Measurements from ENCODE around the gene NRN1L.
A peak's percentile ranks its signal among the peaks of the same experiment; 100 is the strongest.

Gene NRN1L

GRCh38 chr16:67892899-67893742 lies 8.4 kb downstream of the NRN1L start, which contains the start of gene PSKH1:
Gene PSKH1, plus strand, starts transcription at chr16:67893254. Its CDS starts 15,496 bp downstream, at chr16:67908750.
- Histone ChIP-seq H3K4me3 (ENCODE audit: low read depth in 1 of 5, low read length in 5 of 5) (peak within 1 kb of the TSS; percentile 86 to 97 (median 89)), H3K9ac (ENCODE audit: low read length in 5 of 5) (peak within 1 kb of the TSS; percentile 87 to 99 (median 97)), H3K36me3 (ENCODE audit: control insufficient read depth in 5 of 5, insufficient read depth in 5 of 5, low read length in 5 of 5) (no peaks in the 10 kb centered on the region), H3K4me1 (ENCODE audit: control insufficient read depth in 5 of 5, insufficient read depth in 5 of 5, low read length in 5 of 5) (peaks cover 9 to 41% (median 37%) of the 10 kb centered on the region in 5 donors), H3K27ac (ENCODE audit: low read depth, low read length) (peak within 1 kb of the TSS; percentile 90), H3K9me3 (ENCODE audit: control insufficient read depth in 5 of 5, low read length in 5 of 5) (no peaks in the 10 kb centered on the region), H3K27me3 (ENCODE audit: control insufficient read depth in 5 of 5, insufficient read depth in 4 of 5, low read length in 5 of 5) (no peaks in the 10 kb centered on the region)

- Histone ChIP-seq H3K9me3 (ENCODE audit: control insufficient read depth in 5 of 5, low read length in 5 of 5) (no peaks in the 10 kb centered on the region), H3K36me3 (ENCODE audit: control insufficient read depth in 5 of 5, insufficient read depth in 5 of 5, low read length in 5 of 5) (no peaks in the 10 kb centered on the region), H3K27ac (ENCODE audit: low read depth, low read length) (peak overlapping the region; percentile 90), H3K9ac (ENCODE audit: low read length in 5 of 5) (peak overlapping the region; percentile 87 to 99 (median 97)), H3K27me3 (ENCODE audit: control insufficient read depth in 5 of 5, insufficient read depth in 4 of 5, low read length in 5 of 5) (no peaks in the 10 kb centered on the region), H3K4me1 (ENCODE audit: control insufficient read depth in 5 of 5, insufficient read depth in 5 of 5, low read length in 5 of 5) (peaks cover 9 to 41% (median 37%) of the 10 kb centered on the region in 5 donors), H3K4me3 (ENCODE audit: low read depth in 1 of 5, low read length in 5 of 5) (peak overlapping the region; percentile 86 to 97 (median 89))
Measured at GRCh38 chr16:67893743-67894399, 9.2 kb downstream of the NRN1L start.

- Histone ChIP-seq H3K9me3 (ENCODE audit: control insufficient read depth in 5 of 5, low read length in 5 of 5) (no peaks in the 10 kb centered on the region), H3K27me3 (ENCODE audit: control insufficient read depth in 5 of 5, insufficient read depth in 4 of 5, low read length in 5 of 5) (no peaks in the 10 kb centered on the region), H3K4me1 (ENCODE audit: control insufficient read depth in 5 of 5, insufficient read depth in 5 of 5, low read length in 5 of 5) (peaks cover 9 to 41% (median 37%) of the 10 kb centered on the region in 5 donors), H3K9ac (ENCODE audit: low read length in 5 of 5) (peak overlapping the region in 1 of 5 donors; percentile 33), H3K4me3 (ENCODE audit: low read depth in 1 of 5, low read length in 5 of 5) (no peak overlapping the region), H3K27ac (ENCODE audit: low read depth, low read length) (peak overlapping the region; percentile 31), H3K36me3 (ENCODE audit: control insufficient read depth in 5 of 5, insufficient read depth in 5 of 5, low read length in 5 of 5) (peaks cover 0 to 7% (median 2%) of the 10 kb centered on the region in 5 donors)
Measured at GRCh38 chr16:67897231-67897630, 12.5 kb downstream of the NRN1L start.

DNA sequence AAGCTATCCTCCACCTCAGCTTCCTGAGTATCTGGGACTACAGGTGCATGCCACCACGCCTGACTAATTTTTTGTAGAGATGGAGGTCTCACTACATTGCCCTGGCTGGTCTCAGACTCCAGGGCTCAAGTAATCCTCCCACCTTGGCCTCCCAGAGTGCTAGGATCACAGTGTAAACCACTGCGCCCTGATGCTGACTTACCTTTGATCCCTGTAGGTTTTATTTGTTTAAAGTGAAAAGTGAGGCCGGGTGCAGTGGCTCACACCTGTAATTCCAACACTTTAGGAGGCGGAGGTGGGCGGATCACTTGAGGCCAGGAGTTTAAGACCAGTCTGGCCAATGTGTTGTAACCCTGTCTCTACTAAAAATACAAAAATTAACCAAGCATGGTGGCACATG lies 17.0 kb downstream of the NRN1L start:
- no peaks in the 10 kb centered on the region for H3K27me3 ChIP-seq (ENCODE audit: control insufficient read depth in 5 of 5, insufficient read depth in 4 of 5, low read length in 5 of 5)
- H3K27ac ChIP-seq (ENCODE audit: low read depth, low read length): no peak overlapping the region
- peaks cover under 1 to 16% (median 9%) of the 10 kb centered on the region in 5 donors for H3K4me1 ChIP-seq (ENCODE audit: control insufficient read depth in 5 of 5, insufficient read depth in 5 of 5, low read length in 5 of 5)
- no peaks in the 10 kb centered on the region for H3K9me3 ChIP-seq (ENCODE audit: control insufficient read depth in 5 of 5, low read length in 5 of 5)
- no peak overlapping the region for H3K4me3 ChIP-seq (ENCODE audit: low read depth in 1 of 5, low read length in 5 of 5)
- H3K36me3 ChIP-seq (ENCODE audit: control insufficient read depth in 5 of 5, insufficient read depth in 5 of 5, low read length in 5 of 5): peaks cover 0 to 18% (median 11%) of the 10 kb centered on the region in 5 donors
- H3K9ac ChIP-seq (ENCODE audit: low read length in 5 of 5): no peak overlapping the region

DNA sequence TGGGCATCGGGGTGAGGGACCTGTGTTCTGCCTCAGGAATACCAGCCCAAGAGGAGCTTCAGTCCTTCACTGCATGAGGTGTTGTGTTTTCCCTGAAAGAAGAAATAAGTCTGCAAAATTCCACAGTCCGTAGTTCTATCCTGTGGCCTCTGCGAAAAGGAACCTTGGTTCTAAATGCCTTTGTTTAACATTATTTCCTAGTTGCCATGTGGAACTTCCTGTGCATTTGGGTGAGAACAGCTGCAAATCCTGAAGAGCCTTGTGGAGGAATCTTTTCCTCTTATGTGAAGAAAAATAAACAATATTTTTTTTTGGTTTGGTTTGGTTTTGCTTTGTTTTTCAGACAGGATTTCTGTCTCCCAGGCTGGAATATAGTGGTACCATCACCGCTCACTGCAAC lies 18.1 kb downstream of the NRN1L start:
- peak overlapping the region in 2 of 5 donors; percentile 2 to 58 for H3K9ac ChIP-seq (ENCODE audit: low read length in 5 of 5)
- H3K27me3 ChIP-seq (ENCODE audit: control insufficient read depth in 5 of 5, insufficient read depth in 4 of 5, low read length in 5 of 5): no peaks in the 10 kb centered on the region
- no peaks in the 10 kb centered on the region for H3K9me3 ChIP-seq (ENCODE audit: control insufficient read depth in 5 of 5, low read length in 5 of 5)
- peaks cover 0 to 7% (median 0%) of the 10 kb centered on the region in 5 donors for H3K4me1 ChIP-seq (ENCODE audit: control insufficient read depth in 5 of 5, insufficient read depth in 5 of 5, low read length in 5 of 5)
- H3K4me3 ChIP-seq (ENCODE audit: low read depth in 1 of 5, low read length in 5 of 5): no peak overlapping the region
- peaks cover 0 to 18% (median 11%) of the 10 kb centered on the region in 5 donors for H3K36me3 ChIP-seq (ENCODE audit: control insufficient read depth in 5 of 5, insufficient read depth in 5 of 5, low read length in 5 of 5)
- no peak overlapping the region for H3K27ac ChIP-seq (ENCODE audit: low read depth, low read length)

- Histone ChIP-seq H3K4me3 (ENCODE audit: low read depth in 1 of 5, low read length in 5 of 5) (no peak overlapping the region), H3K27ac (ENCODE audit: low read depth, low read length) (no peak overlapping the region), H3K4me1 (ENCODE audit: control insufficient read depth in 5 of 5, insufficient read depth in 5 of 5, low read length in 5 of 5) (peaks cover 0 to 9% (median 0%) of the 10 kb centered on the region in 5 donors), H3K9me3 (ENCODE audit: control insufficient read depth in 5 of 5, low read length in 5 of 5) (no peaks in the 10 kb centered on the region), H3K36me3 (ENCODE audit: control insufficient read depth in 5 of 5, insufficient read depth in 5 of 5, low read length in 5 of 5) (peaks cover 2 to 53% (median 43%) of the 10 kb centered on the region in 5 donors), H3K27me3 (ENCODE audit: control insufficient read depth in 5 of 5, insufficient read depth in 4 of 5, low read length in 5 of 5) (no peaks in the 10 kb centered on the region), H3K9ac (ENCODE audit: low read length in 5 of 5) (peak overlapping the region in 1 of 5 donors; percentile 17)
Measured at GRCh38 chr16:67907397-67908180, 22.9 kb downstream of the NRN1L start.

DNA sequence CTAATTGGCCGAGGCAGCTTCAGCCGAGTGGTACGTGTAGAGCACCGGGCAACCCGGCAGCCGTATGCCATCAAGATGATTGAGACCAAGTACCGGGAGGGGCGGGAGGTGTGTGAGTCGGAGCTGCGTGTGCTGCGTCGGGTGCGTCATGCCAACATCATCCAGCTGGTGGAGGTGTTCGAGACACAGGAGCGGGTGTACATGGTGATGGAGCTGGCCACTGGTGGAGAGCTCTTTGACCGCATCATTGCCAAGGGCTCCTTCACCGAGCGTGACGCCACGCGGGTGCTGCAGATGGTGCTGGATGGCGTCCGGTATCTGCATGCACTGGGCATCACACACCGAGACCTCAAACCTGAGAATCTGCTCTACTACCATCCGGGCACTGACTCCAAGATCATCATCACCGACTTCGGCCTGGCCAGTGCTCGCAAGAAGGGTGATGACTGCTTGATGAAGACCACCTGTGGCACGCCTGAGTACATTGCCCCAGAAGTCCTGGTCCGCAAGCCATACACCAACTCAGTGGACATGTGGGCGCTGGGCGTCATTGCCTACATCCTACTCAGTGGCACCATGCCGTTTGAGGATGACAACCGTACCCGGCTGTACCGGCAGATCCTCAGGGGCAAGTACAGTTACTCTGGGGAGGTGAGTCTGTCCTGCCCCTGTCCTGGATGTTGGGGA lies 24.5 kb downstream of the NRN1L start:
- no peak overlapping the region for H3K9ac ChIP-seq (ENCODE audit: low read length in 5 of 5)
- H3K9me3 ChIP-seq (ENCODE audit: control insufficient read depth in 5 of 5, low read length in 5 of 5): no peaks in the 10 kb centered on the region
- no peak overlapping the region for H3K27ac ChIP-seq (ENCODE audit: low read depth, low read length)
- H3K27me3 ChIP-seq (ENCODE audit: control insufficient read depth in 5 of 5, insufficient read depth in 4 of 5, low read length in 5 of 5): no peaks in the 10 kb centered on the region
- H3K4me1 ChIP-seq (ENCODE audit: control insufficient read depth in 5 of 5, insufficient read depth in 5 of 5, low read length in 5 of 5): peaks cover 0 to 3% (median 0%) of the 10 kb centered on the region in 5 donors
- peaks cover 2 to 43% (median 36%) of the 10 kb centered on the region in 5 donors for H3K36me3 ChIP-seq (ENCODE audit: control insufficient read depth in 5 of 5, insufficient read depth in 5 of 5, low read length in 5 of 5)
- no peak overlapping the region for H3K4me3 ChIP-seq (ENCODE audit: low read depth in 1 of 5, low read length in 5 of 5)

DNA sequence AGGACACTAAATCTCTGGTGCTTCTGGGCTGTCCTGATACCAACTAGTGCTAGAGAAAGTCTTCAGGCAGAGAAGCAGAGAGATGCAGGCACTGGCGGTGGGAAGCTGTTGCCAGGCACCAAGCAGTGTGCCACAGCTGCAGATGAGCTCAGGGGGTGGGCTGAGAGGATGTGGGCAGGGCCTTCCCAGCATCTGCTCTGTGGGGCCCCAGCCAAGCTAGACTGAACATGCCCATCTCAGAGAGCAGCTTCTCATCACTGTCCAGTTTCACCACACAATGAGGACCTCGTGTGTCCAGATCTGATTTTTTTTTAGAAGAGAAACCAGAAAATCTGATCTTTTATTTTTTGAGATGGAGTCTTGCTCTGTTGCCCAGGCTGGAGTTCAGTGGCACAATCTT lies 25.5 kb downstream of the NRN1L start:
- no peak overlapping the region for H3K9ac ChIP-seq (ENCODE audit: low read length in 5 of 5)
- H3K27me3 ChIP-seq (ENCODE audit: control insufficient read depth in 5 of 5, insufficient read depth in 4 of 5, low read length in 5 of 5): no peaks in the 10 kb centered on the region
- no peaks in the 10 kb centered on the region for H3K9me3 ChIP-seq (ENCODE audit: control insufficient read depth in 5 of 5, low read length in 5 of 5)
- peaks cover 0 to 3% (median 0%) of the 10 kb centered on the region in 5 donors for H3K4me1 ChIP-seq (ENCODE audit: control insufficient read depth in 5 of 5, insufficient read depth in 5 of 5, low read length in 5 of 5)
- no peak overlapping the region for H3K4me3 ChIP-seq (ENCODE audit: low read depth in 1 of 5, low read length in 5 of 5)
- peaks cover 2 to 47% (median 36%) of the 10 kb centered on the region in 5 donors for H3K36me3 ChIP-seq (ENCODE audit: control insufficient read depth in 5 of 5, insufficient read depth in 5 of 5, low read length in 5 of 5)
- no peak overlapping the region for H3K27ac ChIP-seq (ENCODE audit: low read depth, low read length)

GRCh38 chr16:67914758-67915495 lies 30.2 kb downstream of the NRN1L start:
- Histone ChIP-seq H3K36me3 (ENCODE audit: control insufficient read depth in 5 of 5, insufficient read depth in 5 of 5, low read length in 5 of 5) (peaks cover 0 to 61% (median 37%) of the 10 kb centered on the region in 5 donors), H3K9me3 (ENCODE audit: control insufficient read depth in 5 of 5, low read length in 5 of 5) (no peaks in the 10 kb centered on the region), H3K4me1 (ENCODE audit: control insufficient read depth in 5 of 5, insufficient read depth in 5 of 5, low read length in 5 of 5) (peaks cover 1 to 35% (median 25%) of the 10 kb centered on the region in 5 donors), H3K9ac (ENCODE audit: low read length in 5 of 5) (no peak overlapping the region), H3K27ac (ENCODE audit: low read depth, low read length) (no peak overlapping the region), H3K27me3 (ENCODE audit: control insufficient read depth in 5 of 5, insufficient read depth in 4 of 5, low read length in 5 of 5) (no peaks in the 10 kb centered on the region), H3K4me3 (ENCODE audit: low read depth in 1 of 5, low read length in 5 of 5) (no peak overlapping the region)
